ENCODE results near the gene CEMIP. TPM values are rescaled to one million over a fixed set of nuclear protein-coding genes. Genes with fewer than 3 reads are reported as not detected.

CEMIP gene
- total RNA-seq, 1 experiment from 2014 or later: 0.61 TPM

GRCh38 chr15:80777137-80777536, 2.0 kb upstream of the CEMIP start:
- BruUV-seq (replicated peaks): no TSS peak
- H3K27ac ChIP-seq: peak overlapping the region; percentile 90
- TF ChIP-seq EZH2 (IDR thresholded peaks at IDR 0.05; ENCODE audit: low read depth): no peak
- TF ChIP-seq CTCF (conservative IDR thresholded peaks at IDR 0.05): no peak
- no peaks in the 10 kb centered on the region for H3K36me3 ChIP-seq (ENCODE audit: low read depth)
- peaks cover 50% of the 10 kb centered on the region for H3K4me1 ChIP-seq (replicated peaks; ENCODE audit: insufficient read depth)
- H3K9me2 ChIP-seq (ENCODE audit: insufficient read depth): no peaks in the 10 kb centered on the region
- DNase-seq: peak; percentile 64 to 87
- no peak overlapping the region for H3K4me3 ChIP-seq
- 0 out of 2 replicates have a peak, but pooled peaks cover 13% of the 10 kb centered on the region for H3K79me2 ChIP-seq (ENCODE audit: low read depth)
- no peak overlapping the region for H2AFZ ChIP-seq
- no peaks in the 10 kb centered on the region for H3K27me3 ChIP-seq (ENCODE audit: insufficient read depth, low read depth)
- intact Hi-C loops (cut with micrococcal nuclease; ENCODE audit: unreplicated experiment): loop anchor here (1.0 kb wide), 1 partner anchor 98 kb away; no protein-coding TSS in a partner anchor
- CTCF ChIA-PET: interaction anchor here (0.9 to 4.5 kb wide), 4 partner anchors 190 to 321 kb away, joined by 3 to 22 read pairs (median 4); no protein-coding TSS in a partner anchor
- POLR2A ChIA-PET (ENCODE audit: unreplicated experiment): interaction anchor here (0.5 to 0.7 kb wide), 3 partner anchors 180 to 321 kb away, joined by 3 read pairs; no protein-coding TSS in a partner anchor
- H4K20me1 ChIP-seq (ENCODE audit: insufficient read depth): no peaks in the 10 kb centered on the region
- H3K4me2 ChIP-seq: peak overlapping the region; percentile 95
- peaks cover 37% of the 10 kb centered on the region for H3F3A ChIP-seq (ENCODE audit: insufficient read depth, low read depth)
- H3K9me3 ChIP-seq (ENCODE audit: insufficient read depth, low read depth): peaks cover 15% of the 10 kb centered on the region

- Histone ChIP-seq H3F3A (ENCODE audit: insufficient read depth, low read depth) (peaks cover 37% of the 10 kb centered on the region), H3K4me2 (peak overlapping the region; percentile 95), H3K36me3 (ENCODE audit: low read depth) (0 out of 2 replicates have a peak, but pooled peaks cover 5% of the 10 kb centered on the region), H4K20me1 (ENCODE audit: insufficient read depth) (no peaks in the 10 kb centered on the region), H3K4me3 (peak overlapping the region; percentile 75; the same call in 1 of the 2 replicates), H3K27ac (peak overlapping the region; percentile 90), H3K79me2 (ENCODE audit: low read depth) (0 out of 2 replicates have a peak, but pooled peaks cover 13% of the 10 kb centered on the region), H2AFZ (peak overlapping the region; percentile 95; the same call in 1 of the 2 replicates), H3K9me2 (ENCODE audit: insufficient read depth) (no peaks in the 10 kb centered on the region), H3K4me1 (replicated peaks; ENCODE audit: insufficient read depth) (peaks cover 50% of the 10 kb centered on the region), H3K9me3 (ENCODE audit: insufficient read depth, low read depth) (peaks cover 15% of the 10 kb centered on the region), H3K27me3 (ENCODE audit: insufficient read depth, low read depth) (no peaks in the 10 kb centered on the region)
- CTCF ChIA-PET: interaction anchor here (0.8 to 4.5 kb wide), 5 partner anchors 39 to 322 kb away, joined by 3 to 22 read pairs (median 4); no protein-coding TSS in a partner anchor
- TF ChIP-seq EZH2 (IDR thresholded peaks at IDR 0.05; ENCODE audit: low read depth) (no peak), CTCF (conservative IDR thresholded peaks at IDR 0.05) (no peak)
- POLR2A ChIA-PET (ENCODE audit: unreplicated experiment): interaction anchor here (0.7 kb wide), 2 partner anchors 81 to 180 kb away, joined by 3 to 4 read pairs; no protein-coding TSS in a partner anchor
- BruUV-seq (replicated peaks): TSS peak; percentile 63
- peak; percentile 33 to 86 for DNase-seq
- intact Hi-C loops (cut with micrococcal nuclease; ENCODE audit: unreplicated experiment): loop anchor here (1.0 to 2.0 kb wide), 7 partner anchors 51 to 322 kb away; no protein-coding TSS in a partner anchor
These were observed 1.1 kb upstream of the CEMIP start for GRCh38 chr15:80777826-80778620.

- peaks cover 37% of the 10 kb centered on the region for H3F3A ChIP-seq (ENCODE audit: insufficient read depth, low read depth)
- H3K36me3 ChIP-seq (ENCODE audit: low read depth): 0 out of 2 replicates have a peak, but pooled peaks cover 5% of the 10 kb centered on the region
- peak overlapping the region; percentile 75; the same call in 1 of the 2 replicates for H3K4me3 ChIP-seq
- no peaks in the 10 kb centered on the region for H3K9me2 ChIP-seq (ENCODE audit: insufficient read depth)
- intact Hi-C loops (cut with micrococcal nuclease; ENCODE audit: unreplicated experiment): loop anchor here (1.0 to 2.0 kb wide), 6 partner anchors 51 to 322 kb away; no protein-coding TSS in a partner anchor
- H3K27ac ChIP-seq: peak overlapping the region; percentile 90
- 0 out of 2 replicates have a peak, but pooled peaks cover 13% of the 10 kb centered on the region for H3K79me2 ChIP-seq (ENCODE audit: low read depth)
- ChIA-PET POLR2A (ENCODE audit: unreplicated experiment) (interaction anchor here (0.7 kb wide), 1 partner anchor 82 kb away, joined by 4 read pairs; no protein-coding TSS in a partner anchor), CTCF (interaction anchor here (0.8 to 4.5 kb wide), 3 partner anchors 39 to 211 kb away, joined by 4 to 22 read pairs (median 8); no protein-coding TSS in a partner anchor)
- BruUV-seq (replicated peaks): no TSS peak
- no peak for TF ChIP-seq EZH2 (IDR thresholded peaks at IDR 0.05; ENCODE audit: low read depth)
- TF ChIP-seq CTCF (conservative IDR thresholded peaks at IDR 0.05): no peak
- peaks cover 50% of the 10 kb centered on the region for H3K4me1 ChIP-seq (replicated peaks; ENCODE audit: insufficient read depth)
- H3K4me2 ChIP-seq: peak overlapping the region; percentile 95
- no peaks in the 10 kb centered on the region for H3K27me3 ChIP-seq (ENCODE audit: insufficient read depth, low read depth)
- peak overlapping the region; percentile 95 for H2AFZ ChIP-seq
- no peaks in the 10 kb centered on the region for H4K20me1 ChIP-seq (ENCODE audit: insufficient read depth)
- peaks cover 15% of the 10 kb centered on the region for H3K9me3 ChIP-seq (ENCODE audit: insufficient read depth, low read depth)
- DNase-seq: peak in 1 of 2 experiments; percentile 39
These were observed 578 bp upstream of the CEMIP start for GRCh38 chr15:80778621-80778963.
